CD8-positive, alpha-beta memory T cell (primary cell): ENCODE data around the gene TTC12. TPM values are rescaled to one million over a fixed set of nuclear protein-coding genes. Genes with fewer than 3 reads are reported as not detected.
"Not testable (repeated sequence)": the region's sequence is repeated elsewhere in the genome, so short reads cannot be mapped to it uniquely, and the experiment has no call there.

Experiments used
- CTCF ChIA-PET: fragments of 350-600 bp; sonication (Branson Sonifier 250); formaldehyde crosslinking; loops from one replicate; lab custom pipeline; 2021; ENCODE audit warnings: antibody characterized with exemption; lab: Charles Lee
- POLR2A ChIA-PET: fragments of 350-600 bp; sonication (Branson Sonifier 250); formaldehyde crosslinking; loops from one replicate; lab custom pipeline; 2021; ENCODE audit warnings: antibody characterized with exemption; lab: Charles Lee
- DNase-seq, 5 donors: peaks; one replicate each; pipeline versions ENCODE4 v3.0.0 to v3.0.0-alpha.2; 2020 to 2022; ENCODE audit warnings: mixed read lengths in 1 of 5
- H3K27ac ChIP-seq: one replicate; pipeline ENCODE4 v1.7.0; 2013; ENCODE audit warnings: low read depth, mild to moderate bottlenecking, low read length, moderate library complexity
- H3K27me3 ChIP-seq: 2 replicates; pipeline ENCODE4 v1.7.0; 2013; ENCODE audit warnings: low read length, mild to moderate bottlenecking; ENCODE audit not compliant: insufficient read depth, poor library complexity, severe bottlenecking
- H3K36me3 ChIP-seq: 2 replicates; pipeline ENCODE4 v1.7.0; 2013; ENCODE audit warnings: mild to moderate bottlenecking, low read length, moderate library complexity; ENCODE audit not compliant: insufficient read depth
- H3K4me1 ChIP-seq: 2 replicates; pipeline ENCODE4 v1.7.0; 2013; ENCODE audit warnings: mild to moderate bottlenecking, low read length, moderate library complexity; ENCODE audit not compliant: insufficient read depth
- H3K4me3 ChIP-seq: 2 replicates; pipeline ENCODE4 v1.7.0; 2013; ENCODE audit warnings: mild to moderate bottlenecking, low read length
- H3K9me3 ChIP-seq: 2 replicates; pipeline ENCODE4 v1.7.0; 2013; ENCODE audit warnings: mild to moderate bottlenecking, low read length
- H3K27ac Mint-ChIP-seq, 8 donors: one replicate each; pipeline ENCODE4 v1.8.0; 2020 to 2021; ENCODE audit warnings: mixed read lengths in 8 of 8, mild to moderate bottlenecking in 6 of 8, inconsistent platforms in 3 of 8, moderate library complexity in 3 of 8
- H3K27me3 Mint-ChIP-seq, 2 donors: one replicate each; pipeline ENCODE4 v1.8.0; 2020 to 2021; ENCODE audit warnings: mixed read lengths in 2 of 2, mild to moderate bottlenecking in 1 of 2, moderate library complexity in 1 of 2
- H3K36me3 Mint-ChIP-seq, 3 donors: one replicate each; pipeline ENCODE4 v1.8.0; 2020 to 2021; ENCODE audit warnings: mixed read lengths in 3 of 3, inconsistent platforms in 1 of 3, mild to moderate bottlenecking in 1 of 3
- H3K4me1 Mint-ChIP-seq, 3 donors: one replicate each; pipeline ENCODE4 v1.8.0; 2020 to 2021; ENCODE audit warnings: mixed read lengths in 3 of 3, inconsistent platforms in 1 of 3, mild to moderate bottlenecking in 1 of 3
- H3K4me3 Mint-ChIP-seq, 7 donors: one replicate each; pipeline ENCODE4 v1.8.0; 2020 to 2021; ENCODE audit warnings: mixed read lengths in 7 of 7, mild to moderate bottlenecking in 6 of 7, moderate library complexity in 4 of 7, inconsistent platforms in 2 of 7
- H3K9me3 Mint-ChIP-seq, 5 donors: one replicate each; pipeline ENCODE4 v1.8.0; 2020 to 2022; ENCODE audit warnings: mixed read lengths in 5 of 5, mild to moderate bottlenecking in 3 of 5, moderate library complexity in 2 of 5, inconsistent platforms in 1 of 5
- polyA plus RNA-seq: library from polyadenylated mRNA; unstranded; fragments of 300-500 nt; fragmentation: Illumina TruSeq; gene quantifications from one replicate; pipeline ENCODE4 v1.2.3, GENCODE V29; 2021
- total RNA-seq, 2 experiments: library from RNA; stranded (reverse); gene quantifications; one replicate each; pipeline ENCODE4 v1.2.3, GENCODE V29; 2021

The TTC12 gene
- total and polyA plus RNA-seq, 3 experiments from 2014 or later = 7.2 to 21.9 (median 20.3) TPM

DNA sequence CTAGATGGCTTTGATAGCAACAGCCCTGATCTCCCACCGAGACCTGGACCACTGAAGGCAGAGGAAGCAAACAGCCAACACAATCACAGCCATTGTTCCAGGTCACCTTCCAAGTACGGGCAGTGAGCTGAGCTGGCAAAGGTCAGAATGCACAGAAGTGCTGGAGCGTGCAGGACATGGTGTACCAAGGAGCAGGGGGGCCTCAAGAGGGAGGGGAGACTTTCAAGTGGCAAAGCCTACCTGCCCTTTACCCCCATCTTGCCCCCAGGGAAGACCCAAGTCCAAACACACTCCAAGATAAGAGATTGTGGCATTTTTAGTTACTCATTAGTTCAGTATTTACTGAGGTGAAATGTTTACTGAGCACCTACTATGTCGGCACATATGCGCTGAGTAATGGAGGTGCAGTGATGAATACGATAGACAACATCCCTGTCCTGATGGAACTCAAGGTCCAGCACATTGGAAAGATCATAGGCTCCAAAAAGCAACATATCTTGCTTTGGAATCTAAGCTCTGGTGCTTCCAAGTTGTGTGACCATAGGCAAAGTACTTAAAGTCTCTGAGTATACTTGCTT, 26.0 kb upstream of the TTC12 start:
- no peak for DNase-seq
- no peak overlapping the region for H3K4me3 Mint-ChIP-seq
- Histone ChIP-seq H3K4me3 (no peak overlapping the region), H3K27me3 (no peaks in the 10 kb centered on the region), H3K36me3 (no peaks in the 10 kb centered on the region), H3K4me1 (no peaks in the 10 kb centered on the region), H3K9me3 (no peaks in the 10 kb centered on the region), H3K27ac (no peak overlapping the region)
- H3K9me3 Mint-ChIP-seq = no peaks in the 10 kb centered on the region
- no peak overlapping the region for H3K27ac Mint-ChIP-seq
- ChIA-PET POLR2A (no interaction called here), CTCF (interaction anchor here (1.0 to 3.0 kb wide), 3 partner anchors 13 to 1006 kb away, joined by 3 to 16 read pairs (median 4); no protein-coding TSS in a partner anchor)
- H3K36me3 Mint-ChIP-seq = no peaks in the 10 kb centered on the region
- peaks cover 4 to 7% of the 10 kb centered on the region in 2 donors for H3K27me3 Mint-ChIP-seq
- no peaks in the 10 kb centered on the region for H3K4me1 Mint-ChIP-seq

GRCh38 chr11:113289431-113290187, 24.8 kb upstream of the TTC12 start:
- peak; percentile 20 to 69 (median 40) for DNase-seq
- Mint-ChIP-seq H3K36me3 (peaks cover 0 to 2% (median 0%) of the 10 kb centered on the region in 3 donors), H3K9me3 (no peaks in the 10 kb centered on the region), H3K27me3 (peaks cover 7 to 15% of the 10 kb centered on the region in 2 donors), H3K4me3 (no peak overlapping the region), H3K4me1 (no peaks in the 10 kb centered on the region), H3K27ac (no peak overlapping the region)
- Histone ChIP-seq H3K36me3 (no peaks in the 10 kb centered on the region), H3K27me3 (no peaks in the 10 kb centered on the region), H3K9me3 (no peaks in the 10 kb centered on the region), H3K4me3 (no peak overlapping the region), H3K4me1 (no peaks in the 10 kb centered on the region), H3K27ac (no peak overlapping the region)
- ChIA-PET CTCF (interaction anchor here (0.6 to 3.0 kb wide), 13 partner anchors 9 to 1069 kb away, joined by 3 to 16 read pairs (median 4); no protein-coding TSS in a partner anchor), POLR2A (no interaction called here)

- no peaks in the 10 kb centered on the region for H3K27me3 ChIP-seq
- H3K4me1 ChIP-seq = no peaks in the 10 kb centered on the region
- no peaks in the 10 kb centered on the region for H3K4me1 Mint-ChIP-seq
- ChIA-PET CTCF (no interaction called here), POLR2A (no interaction called here)
- peaks cover 0 to 3% (median 2%) of the 10 kb centered on the region in 3 donors for H3K36me3 Mint-ChIP-seq
- no peak overlapping the region for H3K27ac ChIP-seq
- no peaks in the 10 kb centered on the region for H3K36me3 ChIP-seq
- H3K27ac Mint-ChIP-seq = no peak overlapping the region
- H3K4me3 ChIP-seq = no peak overlapping the region
- no peak overlapping the region for H3K4me3 Mint-ChIP-seq
- no peak for DNase-seq
- peaks cover 9 to 47% of the 10 kb centered on the region in 2 donors for H3K27me3 Mint-ChIP-seq
- H3K9me3 Mint-ChIP-seq = no peaks in the 10 kb centered on the region
- H3K9me3 ChIP-seq = no peaks in the 10 kb centered on the region
These were observed 20.4 kb upstream of the TTC12 start for GRCh38 chr11:113293936-113294335.

DNA sequence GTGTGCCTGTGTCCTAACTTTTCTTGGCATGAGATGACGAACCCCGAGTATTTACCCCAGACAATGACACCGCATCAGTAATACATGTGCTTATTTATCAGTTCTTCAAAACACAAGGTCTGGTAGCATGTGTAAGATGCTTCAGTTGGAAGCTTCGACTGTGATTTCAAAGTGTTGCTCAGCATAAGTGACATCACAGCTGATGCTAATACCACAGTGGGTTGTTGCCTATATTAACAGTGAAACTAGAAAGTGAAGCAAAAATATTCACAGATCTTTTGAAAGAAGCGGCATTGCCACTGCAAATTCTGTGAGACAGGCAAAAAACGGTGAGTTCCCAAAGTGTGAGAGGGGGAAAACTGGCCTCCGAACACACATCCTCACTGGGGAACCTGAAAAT, 18.4 kb upstream of the TTC12 start:
- ChIA-PET CTCF (no interaction called here), POLR2A (no interaction called here)
- H3K9me3 ChIP-seq = no peaks in the 10 kb centered on the region
- peaks cover 0 to 3% (median 2%) of the 10 kb centered on the region in 3 donors for H3K36me3 Mint-ChIP-seq
- H3K27ac Mint-ChIP-seq = no peak overlapping the region
- H3K27me3 Mint-ChIP-seq = peaks cover 11 to 65% of the 10 kb centered on the region in 2 donors
- H3K27ac ChIP-seq = no peak overlapping the region
- H3K27me3 ChIP-seq = no peaks in the 10 kb centered on the region
- H3K4me1 Mint-ChIP-seq = no peaks in the 10 kb centered on the region
- DNase-seq = no peak
- H3K4me1 ChIP-seq = no peaks in the 10 kb centered on the region
- no peaks in the 10 kb centered on the region for H3K9me3 Mint-ChIP-seq
- H3K4me3 ChIP-seq = no peak overlapping the region
- no peaks in the 10 kb centered on the region for H3K36me3 ChIP-seq
- no peak overlapping the region for H3K4me3 Mint-ChIP-seq

GRCh38 chr11:113296447-113297205, 17.8 kb upstream of the TTC12 start:
- Histone ChIP-seq H3K4me3 (no peak overlapping the region), H3K36me3 (no peaks in the 10 kb centered on the region), H3K27me3 (no peaks in the 10 kb centered on the region), H3K27ac (no peak overlapping the region), H3K9me3 (no peaks in the 10 kb centered on the region), H3K4me1 (no peaks in the 10 kb centered on the region)
- Mint-ChIP-seq H3K36me3 (peaks cover 0 to 3% (median 2%) of the 10 kb centered on the region in 3 donors), H3K27me3 (peaks cover 10 to 67% of the 10 kb centered on the region in 2 donors), H3K27ac (no peak overlapping the region), H3K9me3 (no peaks in the 10 kb centered on the region), H3K4me3 (no peak overlapping the region), H3K4me1 (no peaks in the 10 kb centered on the region)
- no peak for DNase-seq
- ChIA-PET POLR2A (no interaction called here), CTCF (no interaction called here)

- H3K27me3 ChIP-seq, H3K4me3 Mint-ChIP-seq, H3K4me1 ChIP-seq, H3K4me1 Mint-ChIP-seq, H3K9me3 ChIP-seq, H3K27ac ChIP-seq, H3K36me3 Mint-ChIP-seq, POLR2A ChIA-PET, DNase-seq, H3K36me3 ChIP-seq, H3K9me3 Mint-ChIP-seq, H3K27ac Mint-ChIP-seq, H3K4me3 ChIP-seq: not testable (repeated sequence)
- CTCF ChIA-PET = interaction anchor here (1.8 kb wide), 1 partner anchor 9 kb away, joined by 4 read pairs; no protein-coding TSS in a partner anchor
- peaks cover 6 to 61% of the 10 kb centered on the region in 2 donors for H3K27me3 Mint-ChIP-seq
These were observed 15.9 kb upstream of the TTC12 start for GRCh38 chr11:113298496-113298895.

DNA sequence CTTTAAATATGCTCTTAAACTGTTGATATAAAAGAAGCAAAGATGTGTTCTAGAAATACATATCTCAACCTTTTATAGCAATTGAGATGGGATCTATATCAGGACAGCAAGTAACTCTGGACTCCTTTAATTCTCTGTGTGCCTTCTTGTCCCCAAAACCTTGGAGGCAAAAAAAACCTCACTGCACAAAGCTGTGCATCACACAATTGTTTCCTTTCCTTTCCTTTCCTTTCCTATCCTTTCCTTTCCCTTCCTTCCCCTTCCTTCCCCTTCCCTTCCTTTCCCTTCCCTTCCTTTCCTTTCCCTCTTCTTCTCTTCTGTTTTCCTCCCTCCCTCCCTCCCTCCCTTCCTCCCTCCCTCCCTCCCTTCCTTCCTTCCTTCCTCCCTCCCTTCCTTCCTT, 9.5 kb upstream of the TTC12 start:
- Histone ChIP-seq H3K27me3 (no peaks in the 10 kb centered on the region), H3K36me3 (no peaks in the 10 kb centered on the region), H3K27ac (no peak overlapping the region), H3K4me3 (no peak overlapping the region), H3K9me3 (no peaks in the 10 kb centered on the region), H3K4me1 (no peaks in the 10 kb centered on the region)
- POLR2A ChIA-PET = no interaction called here
- no peak overlapping the region for H3K4me3 Mint-ChIP-seq
- H3K27me3 Mint-ChIP-seq = peaks cover 1 to 10% of the 10 kb centered on the region in 2 donors
- CTCF ChIA-PET = interaction anchor here (0.9 to 3.9 kb wide), 5 partner anchors 9 to 424 kb away, joined by 3 to 23 read pairs (median 4); partner anchors contain the start of gene TTC12
- H3K4me1 Mint-ChIP-seq = peaks cover 0 to 4% (median 0%) of the 10 kb centered on the region in 3 donors
- no peaks in the 10 kb centered on the region for H3K36me3 Mint-ChIP-seq
- no peak overlapping the region for H3K27ac Mint-ChIP-seq
- no peak for DNase-seq
- H3K9me3 Mint-ChIP-seq = no peaks in the 10 kb centered on the region
